K562 (cell line): ENCODE results near the gene VN1R2. TPM values are rescaled to one million over a fixed set of nuclear protein-coding genes. Genes with fewer than 3 reads are reported as not detected.

Experiments used
- ATAC-seq: fragments of 200-7000 bp; cut with Tn5 transposase; 3 replicates; pipeline ENCODE4 v1.9.1; 2020; ENCODE audit warnings: moderate library complexity
- BruUV-seq: library from RNA; stranded (reverse); fragments of 400-500 nt; replicated peaks from 2 replicates; lab custom pipeline; 2021; lab: Mats Ljungman, UMichigan
- CTCF ChIA-PET: fragments of 300-600 bp; formaldehyde crosslinking; extraction: SDS; loops from one replicate; lab custom pipeline; 2021; ENCODE audit warnings: low intra/inter-chr PET ratio; lab: Yijun Ruan, JAX
- POLR2A ChIA-PET: fragments of 300-600, 350-650 bp; sonication (Branson Sonifier 250); formaldehyde crosslinking; extraction: SDS; loops from one replicate; lab custom pipeline; 2021; ENCODE audit warnings: antibody characterized with exemption, inconsistent platforms; lab: Yijun Ruan, JAX
- DNase-seq, 4 experiments: peaks; one replicate each; pipeline versions ENCODE4 v3.0.0 to v3.0.0-alpha.2; 2011 to 2018; ENCODE audit warnings: low spot score in 3 of 4, mixed read lengths in 3 of 4; ENCODE audit errors: extremely low read depth in 1 of 4
- FAIRE-seq: peaks from 2 replicates; lab custom pipeline; 2011; peaks lifted over from hg19 to GRCh38; lab: Jason Lieb, UNC
- H2AFZ ChIP-seq: 2 replicates; pipeline ENCODE4 v1.6.0; 2011; ENCODE audit warnings: low read depth, low read length, control low read depth, inconsistent platforms
- H3K27ac ChIP-seq: fragments of 200-600 bp; 3 replicates; pipeline ENCODE4 v1.8.0; 2011; ENCODE audit warnings: low read depth, mild to moderate bottlenecking, control low read depth, inconsistent platforms, low read length, moderate library complexity, mixed read lengths; ENCODE audit errors: extremely low read depth
- H3K27me3 ChIP-seq, 2 experiments: fragments of 300-600 bp in 1 of 2; 2 replicates in 1 of 2; 3 replicates in 1 of 2; pipeline versions ENCODE4 v1.6.0 to v1.8.0; 2011; ENCODE audit warnings: inconsistent platforms in 2 of 2, low read length in 2 of 2, mild to moderate bottlenecking in 1 of 2, mixed read lengths in 1 of 2, moderate library complexity in 1 of 2; ENCODE audit not compliant: control insufficient read depth in 2 of 2, insufficient read depth in 2 of 2
- H3K36me3 ChIP-seq: fragments of 300-600 bp; 3 replicates; pipeline ENCODE4 v1.8.0; 2011; ENCODE audit warnings: mild to moderate bottlenecking, low read length, inconsistent platforms; ENCODE audit not compliant: control insufficient read depth, insufficient read depth
- H3K4me1 ChIP-seq, 2 experiments: fragments of 200-600 bp in 1 of 2; replicated peaks in 1 of 2; 2 replicates in 1 of 2; 3 replicates in 1 of 2; pipeline versions ENCODE4 v1.5.1 to v1.8.0; 2011; ENCODE audit warnings: inconsistent platforms in 2 of 2, low read length in 2 of 2, mild to moderate bottlenecking in 1 of 2, mixed read lengths in 1 of 2, moderate library complexity in 1 of 2; ENCODE audit not compliant: control insufficient read depth in 2 of 2, insufficient read depth in 2 of 2
- H3K4me2 ChIP-seq: 2 replicates; pipeline ENCODE4 v1.6.1; 2011; ENCODE audit warnings: low read length, control low read depth, inconsistent platforms, mixed read lengths; ENCODE audit not compliant: insufficient read depth
- H3K4me3 ChIP-seq: fragments of 200-600 bp; sonication (generic), shearing (Covaris generic); 2 replicates; pipeline ENCODE4 v1.5.1; 2016; ENCODE audit warnings: control low read depth, inconsistent platforms
- H3K79me2 ChIP-seq: fragments of 200-600 bp; 3 replicates; pipeline ENCODE4 v1.8.0; 2011; ENCODE audit warnings: low read length, inconsistent platforms; ENCODE audit not compliant: control insufficient read depth, insufficient read depth
- H3K9ac ChIP-seq, 2 experiments: 2 replicates each; pipeline versions ENCODE4 v1.6.0 to v1.6.1; 2011; ENCODE audit warnings: low read depth in 2 of 2, low read length in 2 of 2, control low read depth in 1 of 2, inconsistent platforms in 1 of 2, mild to moderate bottlenecking in 1 of 2, mixed read lengths in 1 of 2; ENCODE audit not compliant: insufficient read depth in 1 of 2
- H3K9me1 ChIP-seq: one replicate; pipeline ENCODE4 v1.6.0; 2011; ENCODE audit warnings: inconsistent platforms, mild to moderate bottlenecking, low read length, moderate library complexity; ENCODE audit not compliant: control insufficient read depth, insufficient read depth
- H3K9me3 ChIP-seq: replicated peaks from 2 replicates; pipeline ENCODE4 v1.5.1; 2011; ENCODE audit warnings: low read depth, low read length, inconsistent platforms; ENCODE audit not compliant: control insufficient read depth, insufficient read depth
- H4K20me1 ChIP-seq: replicated peaks from 2 replicates; pipeline ENCODE4 v1.6.1; 2011; ENCODE audit warnings: low read length, inconsistent platforms, mixed read lengths; ENCODE audit not compliant: control insufficient read depth, insufficient read depth
- CHD2 ChIP-seq: IDR thresholded peaks from 2 replicates; pipeline ENCODE4 v1.6.1; 2011; ENCODE audit warnings: low read depth, low read length
- CHD4 ChIP-seq: fragments of 200-600 bp; sonication (generic); IDR thresholded peaks from 3 replicates; pipeline ENCODE4 v1.6.1; 2012; ENCODE audit warnings: low read depth, mild to moderate bottlenecking, mixed read lengths, low read length, inconsistent platforms; ENCODE audit not compliant: insufficient read depth, insufficient replicate concordance, poor library complexity, severe bottlenecking
- HCFC1 ChIP-seq: IDR thresholded peaks from 2 replicates; pipeline ENCODE4 v1.6.1; 2012; ENCODE audit warnings: low read depth, low read length, improper control_type of control experiment
- HMG20B ChIP-seq: fragments of 250-450 bp; sonication (Bioruptor Pico); IDR thresholded peaks from 2 replicates; pipeline ENCODE4 v1.5.0; 2021; ENCODE audit warnings: mild to moderate bottlenecking
- NR2C1 ChIP-seq, 2 experiments: fragments of 450-650 bp; IDR thresholded peaks; 2 replicates each; pipeline ENCODE4 v1.6.1; 2017; ENCODE audit warnings: mild to moderate bottlenecking in 2 of 2, antibody characterized with exemption in 1 of 2, inconsistent platforms in 1 of 2, missing compliant biosample characterization in 1 of 2, missing genetic modification characterization in 1 of 2
- RBFOX2 ChIP-seq: fragments of 200-400 bp; formaldehyde crosslinking; IDR thresholded peaks from 2 replicates; pipeline ENCODE4 v1.6.1; 2017; ENCODE audit warnings: low read depth, mild to moderate bottlenecking, low read length, moderate library complexity
- ZBTB40 ChIP-seq, 2 experiments: fragments of 450-650 bp in 1 of 2; sonication (generic) in 1 of 2; formaldehyde crosslinking in 1 of 2; IDR thresholded peaks; 2 replicates each; pipeline versions ENCODE4 v1.7.1 to v1.9.0; 2016 to 2022; ENCODE audit warnings: inconsistent platforms in 1 of 2, mild to moderate bottlenecking in 1 of 2, missing genetic modification reagents in 1 of 2
- WGBS: fragments of 100-300 bp; shearing (Covaris generic); methylation state at CpG from one replicate; pipeline ENCODE4 v1.1.6; 2016; ENCODE audit warnings: low coverage, mixed read lengths; ENCODE audit not compliant: insufficient coverage; ENCODE audit errors: missing lambda C conversion rate; 5-methylcytosine and 5-hydroxymethylcytosine counted together
- in situ Hi-C: fragments of 300-500 bp; cut with MboI; formaldehyde crosslinking; loops from 4 replicates; pipeline ENCODE4 v1.15.0; 2018; ENCODE audit warnings: inconsistent platforms, mixed read lengths
- intact Hi-C: fragments of 100-400 bp; cut with micrococcal nuclease; formaldehyde crosslinking; loops from 2 replicates; pipeline ENCODE4 v1.14.2; 2022
- polyA plus RNA-seq, 8 experiments: library from polyadenylated mRNA; depleted of rRNA in 4 of 8; stranded (reverse) in 5 of 8; unstranded in 3 of 8; fragments of >200 nt; fragmentation: Nextera tagmentation in 2 of 8; fragmentation: Illumina TruSeq in 1 of 8; extraction: Ambion mirVana in 2 of 8; extraction: Trizol in 1 of 8; gene quantifications; 2 replicates each; pipeline versions ENCODE4 v1.2.1 to v1.2.3, GENCODE V29; 2011 to 2014; ENCODE audit warnings: inconsistent platforms in 1 of 8, missing spikeins in 1 of 8
- total RNA-seq, 7 experiments: library from RNA; depleted of rRNA in 6 of 7; stranded (reverse); fragments of >200 nt in 6 of 7; fragmentation: Illumina TruSeq in 2 of 7; extraction: Trizol in 2 of 7; gene quantifications; 2 replicates each; pipeline versions ENCODE4 v1.2.1 to v1.2.3, GENCODE V29; 2011 to 2021; ENCODE audit warnings: low replicate concordance in 1 of 7
- TF ChIP-seq, protein P1 (sequence below): fragments of 250-450 bp; sonication (Bioruptor Pico); IDR thresholded peaks from 2 replicates; pipeline ENCODE4 v1.8.0; 2022; ENCODE audit warnings: inconsistent platforms

The VN1R2 gene
- total and polyA plus RNA-seq, 9 of the 15 experiments (the other 6 are each of a cell fraction or from before 2014, with no cell fraction given): not detected

DNA sequence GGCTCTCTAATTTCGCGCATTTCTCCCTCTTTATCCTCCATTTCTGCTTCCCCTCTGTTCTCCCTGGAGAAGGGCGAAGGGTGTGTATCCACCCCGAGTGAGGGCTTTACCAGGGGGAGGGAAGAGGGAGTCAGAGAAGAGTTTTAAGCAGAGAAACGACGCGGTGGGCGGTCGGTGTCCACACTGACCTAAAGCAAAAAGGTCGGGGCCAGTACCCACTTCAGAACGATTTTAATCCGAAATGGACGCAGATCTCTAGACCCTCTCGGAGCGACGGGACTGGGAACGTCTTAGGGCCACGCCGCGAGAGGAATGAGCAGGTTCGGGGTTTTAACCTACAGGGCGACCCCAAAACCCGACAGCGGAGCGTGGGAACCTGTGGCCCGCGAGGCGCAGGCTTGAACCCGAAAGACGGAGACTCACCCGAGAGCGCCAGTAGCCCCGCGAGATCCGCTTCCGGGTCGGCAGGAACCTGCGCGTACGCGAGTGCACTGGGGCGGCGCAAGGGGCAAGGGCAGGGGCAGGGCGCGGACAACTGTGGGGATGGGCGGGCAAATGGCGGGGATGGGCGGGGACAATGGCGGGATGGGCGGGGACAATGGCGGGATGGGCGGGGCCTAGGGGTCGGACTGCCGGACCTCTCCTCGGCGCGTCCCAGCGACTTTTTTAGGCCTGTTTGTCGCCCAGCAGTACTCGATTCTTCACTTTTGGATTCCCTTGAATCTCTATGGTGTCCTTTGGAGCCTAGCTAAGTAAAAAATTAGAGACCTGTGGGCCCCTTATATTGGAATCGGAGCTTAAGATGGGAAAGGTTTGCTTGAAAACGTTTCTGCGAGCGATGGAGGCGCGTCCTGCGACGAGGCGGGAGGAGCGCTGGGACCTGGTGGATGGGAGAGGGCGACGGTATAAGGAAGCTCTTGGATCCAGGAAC lies 3.4 kb upstream of the VN1R2 start, which contains the start of gene ZNF677:
ZNF677 (minus strand) TSS at position 463 of the 931 bp plus-strand sequence. CDS start 3,323 bp downstream, outside the sequence.
- Histone ChIP-seq H3K27me3 (no peaks in the 10 kb centered on the region), H3K36me3 (no peaks in the 10 kb centered on the region), H2AFZ (peak within 1 kb of the TSS; percentile 66), H3K9ac (peak within 1 kb of the TSS; percentile 20 to 26; a peak in 3 of 4 replicates), H4K20me1 (no peaks in the 10 kb centered on the region), H3K9me3 (no peaks in the 10 kb centered on the region; the same call in none of the 2 replicates), H3K79me2 (no peaks in the 10 kb centered on the region), H3K27ac (no peak within 1 kb of the TSS), H3K4me2 (peak within 1 kb of the TSS; percentile 73), H3K4me1 (no peaks in the 10 kb centered on the region; a peak in 1 of 5 replicates), H3K9me1 (no peaks in the 10 kb centered on the region), H3K4me3 (peak within 1 kb of the TSS; percentile 44)
- BruUV-seq: TSS peak; percentile 55
- no peak for FAIRE-seq
- POLR2A ChIA-PET: no interaction called here
- peak; percentile 35 to 58 (median 50) for DNase-seq
- peak; percentile 96 for ATAC-seq
- intact Hi-C loops (no loop called here), in situ Hi-C loops (no loop called here)
- CTCF ChIA-PET: no interaction called here
- WGBS: 40% methylated on average over 59 of the region's 72 CpGs
- peak; percentile 86 for TF ChIP-seq ZBTB40 (IDR thresholded peaks at IDR 0.05)
- TF ChIP-seq ZBTB40 (CRISPR knock-in tag; IDR thresholded peaks at IDR 0.05): no peak
- TF ChIP-seq CHD4: no peak
- TF ChIP-seq HMG20B (CRISPR knock-in tag): no peak
- TF ChIP-seq, protein P1, sequence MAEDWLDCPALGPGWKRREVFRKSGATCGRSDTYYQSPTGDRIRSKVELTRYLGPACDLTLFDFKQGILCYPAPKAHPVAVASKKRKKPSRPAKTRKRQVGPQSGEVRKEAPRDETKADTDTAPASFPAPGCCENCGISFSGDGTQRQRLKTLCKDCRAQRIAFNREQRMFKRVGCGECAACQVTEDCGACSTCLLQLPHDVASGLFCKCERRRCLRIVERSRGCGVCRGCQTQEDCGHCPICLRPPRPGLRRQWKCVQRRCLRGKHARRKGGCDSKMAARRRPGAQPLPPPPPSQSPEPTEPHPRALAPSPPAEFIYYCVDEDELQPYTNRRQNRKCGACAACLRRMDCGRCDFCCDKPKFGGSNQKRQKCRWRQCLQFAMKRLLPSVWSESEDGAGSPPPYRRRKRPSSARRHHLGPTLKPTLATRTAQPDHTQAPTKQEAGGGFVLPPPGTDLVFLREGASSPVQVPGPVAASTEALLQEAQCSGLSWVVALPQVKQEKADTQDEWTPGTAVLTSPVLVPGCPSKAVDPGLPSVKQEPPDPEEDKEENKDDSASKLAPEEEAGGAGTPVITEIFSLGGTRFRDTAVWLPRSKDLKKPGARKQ (CRISPR knock-in tag): peak; percentile 39; the same call in 1 of the 2 replicates
- TF ChIP-seq NR2C1 (IDR thresholded peaks at IDR 0.05): peak; percentile 95
- peak; percentile 97 for TF ChIP-seq NR2C1 (tag; IDR thresholded peaks at IDR 0.05)
- peak; percentile 61; the same call in 1 of the 2 replicates for TF ChIP-seq RBFOX2
- TF ChIP-seq HCFC1: peak; percentile 34; the same call in 1 of the 2 replicates
- 0 out of 2 replicates have a peak, but pooled peaks have one; percentile 22 for TF ChIP-seq CHD2
